ENCODE results near the gene CMIP. TPM values are rescaled to one million over a fixed set of nuclear protein-coding genes. Genes with fewer than 3 reads are reported as not detected.

CMIP gene
- total RNA-seq, 1 donor from 2014 or later: 163 TPM

GRCh38 chr16:81569361-81570034 lies 124.9 kb downstream of the CMIP start:
- no peak overlapping the region for H3K4me3 Mint-ChIP-seq (ENCODE audit: unreplicated experiment)
- no peak overlapping the region for H3K27ac Mint-ChIP-seq (ENCODE audit: unreplicated experiment)
- H3K9me3 Mint-ChIP-seq (ENCODE audit: unreplicated experiment): peaks cover 12% of the 10 kb centered on the region
- TF ChIP-seq CTCF (IDR thresholded peaks at IDR 0.05; ENCODE audit: partially characterized antibody, unreplicated experiment): no peak
- H3K27me3 Mint-ChIP-seq (ENCODE audit: unreplicated experiment): peaks cover 4% of the 10 kb centered on the region
- H3K4me1 Mint-ChIP-seq (ENCODE audit: low read depth, unreplicated experiment): peaks cover 15% of the 10 kb centered on the region
- H3K36me3 Mint-ChIP-seq (ENCODE audit: unreplicated experiment): no peaks in the 10 kb centered on the region
- no peak for DNase-seq

- H3K4me1 Mint-ChIP-seq (ENCODE audit: low read depth, unreplicated experiment): peaks cover 8% of the 10 kb centered on the region
- peaks cover 12% of the 10 kb centered on the region for H3K9me3 Mint-ChIP-seq (ENCODE audit: unreplicated experiment)
- DNase-seq: no peak
- no peak overlapping the region for H3K27ac Mint-ChIP-seq (ENCODE audit: unreplicated experiment)
- no peak overlapping the region for H3K4me3 Mint-ChIP-seq (ENCODE audit: unreplicated experiment)
- H3K36me3 Mint-ChIP-seq (ENCODE audit: unreplicated experiment): no peaks in the 10 kb centered on the region
- peaks cover 2% of the 10 kb centered on the region for H3K27me3 Mint-ChIP-seq (ENCODE audit: unreplicated experiment)
- no peak for TF ChIP-seq CTCF (IDR thresholded peaks at IDR 0.05; ENCODE audit: partially characterized antibody, unreplicated experiment)
Observed at GRCh38 chr16:81570151-81570846, 125.7 kb downstream of the CMIP start.

GRCh38 chr16:81571175-81571574 lies 126.6 kb downstream of the CMIP start:
- Mint-ChIP-seq H3K4me1 (ENCODE audit: low read depth, unreplicated experiment) (peaks cover 5% of the 10 kb centered on the region), H3K27me3 (ENCODE audit: unreplicated experiment) (peaks cover 2% of the 10 kb centered on the region), H3K4me3 (ENCODE audit: unreplicated experiment) (no peak overlapping the region), H3K27ac (ENCODE audit: unreplicated experiment) (no peak overlapping the region), H3K9me3 (ENCODE audit: unreplicated experiment) (peaks cover 10% of the 10 kb centered on the region), H3K36me3 (ENCODE audit: unreplicated experiment) (no peaks in the 10 kb centered on the region)
- no peak for DNase-seq
- no peak for TF ChIP-seq CTCF (IDR thresholded peaks at IDR 0.05; ENCODE audit: partially characterized antibody, unreplicated experiment)

- Mint-ChIP-seq H3K27ac (ENCODE audit: unreplicated experiment) (no peak overlapping the region), H3K4me1 (ENCODE audit: low read depth, unreplicated experiment) (peaks cover 5% of the 10 kb centered on the region), H3K9me3 (ENCODE audit: unreplicated experiment) (peaks cover 8% of the 10 kb centered on the region), H3K4me3 (ENCODE audit: unreplicated experiment) (no peak overlapping the region), H3K27me3 (ENCODE audit: unreplicated experiment) (peaks cover 2% of the 10 kb centered on the region), H3K36me3 (ENCODE audit: unreplicated experiment) (no peaks in the 10 kb centered on the region)
- no peak for DNase-seq
- no peak for TF ChIP-seq CTCF (IDR thresholded peaks at IDR 0.05; ENCODE audit: partially characterized antibody, unreplicated experiment)
Observed at GRCh38 chr16:81571592-81572385, 127.2 kb downstream of the CMIP start.

All from glutamatergic neuron (in vitro differentiated cells).